ENCODE data around the gene LTA4H.

Gene LTA4H

GRCh38 chr12:95989504-95990123 is 45.8 kb downstream of the LTA4H start:
- Histone ChIP-seq H3K4me1 (ENCODE audit: control insufficient read depth, insufficient read depth, low read length) (peaks cover 3% of the 10 kb centered on the region; the same call in 1 of the 2 replicates), H3K27ac (ENCODE audit: low read length) (no peak overlapping the region), H3K36me3 (ENCODE audit: control insufficient read depth, insufficient read depth, low read length) (no peaks in the 10 kb centered on the region), H3K27me3 (ENCODE audit: control insufficient read depth, insufficient read depth, low read length) (no peaks in the 10 kb centered on the region), H3K4me3 (ENCODE audit: low read length) (no peak overlapping the region), H3K9me3 (ENCODE audit: control insufficient read depth, insufficient read depth, low read length) (no peaks in the 10 kb centered on the region)
- no CpG with 5 or more reads among the region's 4 CpGs for WGBS (ENCODE audit: insufficient coverage, insufficient read length)
- no peak for DNase-seq (ENCODE audit: low read depth, low spot score)

GRCh38 chr12:95988506-95989275 is 46.7 kb downstream of the LTA4H start:
- no peaks in the 10 kb centered on the region for H3K9me3 ChIP-seq (ENCODE audit: control insufficient read depth, insufficient read depth, low read length)
- no peak overlapping the region for H3K4me3 ChIP-seq (ENCODE audit: low read length)
- H3K4me1 ChIP-seq (ENCODE audit: control insufficient read depth, insufficient read depth, low read length), result peaks cover 3% of the 10 kb centered on the region; the same call in 1 of the 2 replicates
- no CpG with 5 or more reads among the region's 11 CpGs for WGBS (ENCODE audit: insufficient coverage, insufficient read length)
- no peak overlapping the region for H3K27ac ChIP-seq (ENCODE audit: low read length)
- DNase-seq (ENCODE audit: low read depth, low spot score), result no peak
- H3K36me3 ChIP-seq (ENCODE audit: control insufficient read depth, insufficient read depth, low read length), result no peaks in the 10 kb centered on the region
- H3K27me3 ChIP-seq (ENCODE audit: control insufficient read depth, insufficient read depth, low read length), result no peaks in the 10 kb centered on the region

- DNase-seq (ENCODE audit: low read depth, low spot score), result no peak
- Histone ChIP-seq H3K9me3 (ENCODE audit: control insufficient read depth, insufficient read depth, low read length) (no peaks in the 10 kb centered on the region), H3K36me3 (ENCODE audit: control insufficient read depth, insufficient read depth, low read length) (no peaks in the 10 kb centered on the region), H3K27ac (ENCODE audit: low read length) (no peak overlapping the region), H3K27me3 (ENCODE audit: control insufficient read depth, insufficient read depth, low read length) (no peaks in the 10 kb centered on the region), H3K4me1 (ENCODE audit: control insufficient read depth, insufficient read depth, low read length) (peaks cover 3% of the 10 kb centered on the region; the same call in 1 of the 2 replicates), H3K4me3 (ENCODE audit: low read length) (no peak overlapping the region)
- WGBS (ENCODE audit: insufficient coverage, insufficient read length), result no CpG with 5 or more reads among the region's 14 CpGs
These were observed 48.5 kb downstream of the LTA4H start for GRCh38 chr12:95986635-95987570.

GRCh38 chr12:95984682-95985081 is 50.7 kb downstream of the LTA4H start:
- Histone ChIP-seq H3K27me3 (ENCODE audit: control insufficient read depth, insufficient read depth, low read length) (no peaks in the 10 kb centered on the region), H3K27ac (ENCODE audit: low read length) (no peak overlapping the region), H3K4me1 (ENCODE audit: control insufficient read depth, insufficient read depth, low read length) (0 out of 2 replicates have a peak, but pooled peaks cover 1% of the 10 kb centered on the region), H3K4me3 (ENCODE audit: low read length) (no peak overlapping the region), H3K9me3 (ENCODE audit: control insufficient read depth, insufficient read depth, low read length) (no peaks in the 10 kb centered on the region), H3K36me3 (ENCODE audit: control insufficient read depth, insufficient read depth, low read length) (no peaks in the 10 kb centered on the region)
- DNase-seq (ENCODE audit: low read depth, low spot score), result no peak
- no CpG with 5 or more reads among the region's 1 CpG for WGBS (ENCODE audit: insufficient coverage, insufficient read length)

- Histone ChIP-seq H3K36me3 (ENCODE audit: control insufficient read depth, insufficient read depth, low read length) (no peaks in the 10 kb centered on the region), H3K4me1 (ENCODE audit: control insufficient read depth, insufficient read depth, low read length) (0 out of 2 replicates have a peak, but pooled peaks cover 1% of the 10 kb centered on the region), H3K27me3 (ENCODE audit: control insufficient read depth, insufficient read depth, low read length) (no peaks in the 10 kb centered on the region), H3K27ac (ENCODE audit: low read length) (no peak overlapping the region), H3K4me3 (ENCODE audit: low read length) (no peak overlapping the region), H3K9me3 (ENCODE audit: control insufficient read depth, insufficient read depth, low read length) (no peaks in the 10 kb centered on the region)
- DNase-seq (ENCODE audit: low read depth, low spot score), result no peak
- WGBS (ENCODE audit: insufficient coverage, insufficient read length), result no CpG with 5 or more reads among the region's 1 CpG
These were observed 52.8 kb downstream of the LTA4H start for GRCh38 chr12:95982602-95983001.

- Histone ChIP-seq H3K27ac (ENCODE audit: low read length) (no peak overlapping the region), H3K27me3 (ENCODE audit: control insufficient read depth, insufficient read depth, low read length) (no peaks in the 10 kb centered on the region), H3K4me1 (ENCODE audit: control insufficient read depth, insufficient read depth, low read length) (0 out of 2 replicates have a peak, but pooled peaks cover 1% of the 10 kb centered on the region), H3K36me3 (ENCODE audit: control insufficient read depth, insufficient read depth, low read length) (no peaks in the 10 kb centered on the region), H3K9me3 (ENCODE audit: control insufficient read depth, insufficient read depth, low read length) (no peaks in the 10 kb centered on the region), H3K4me3 (ENCODE audit: low read length) (no peak overlapping the region)
- no CpG with 5 or more reads among the region's 5 CpGs for WGBS (ENCODE audit: insufficient coverage, insufficient read length)
- DNase-seq (ENCODE audit: low read depth, low spot score), result no peak
These were observed 55.0 kb downstream of the LTA4H start for GRCh38 chr12:95980437-95980836.

GRCh38 chr12:95978774-95979173 is 56.6 kb downstream of the LTA4H start:
- 0 out of 2 replicates have a peak, but pooled peaks cover 1% of the 10 kb centered on the region for H3K4me1 ChIP-seq (ENCODE audit: control insufficient read depth, insufficient read depth, low read length)
- no peaks in the 10 kb centered on the region for H3K9me3 ChIP-seq (ENCODE audit: control insufficient read depth, insufficient read depth, low read length)
- no peak for DNase-seq (ENCODE audit: low read depth, low spot score)
- H3K4me3 ChIP-seq (ENCODE audit: low read length), result no peak overlapping the region
- H3K36me3 ChIP-seq (ENCODE audit: control insufficient read depth, insufficient read depth, low read length), result no peaks in the 10 kb centered on the region
- H3K27me3 ChIP-seq (ENCODE audit: control insufficient read depth, insufficient read depth, low read length), result no peaks in the 10 kb centered on the region
- no peak overlapping the region for H3K27ac ChIP-seq (ENCODE audit: low read length)
- WGBS (ENCODE audit: insufficient coverage, insufficient read length), result no CpG with 5 or more reads among the region's 3 CpGs

DNA sequence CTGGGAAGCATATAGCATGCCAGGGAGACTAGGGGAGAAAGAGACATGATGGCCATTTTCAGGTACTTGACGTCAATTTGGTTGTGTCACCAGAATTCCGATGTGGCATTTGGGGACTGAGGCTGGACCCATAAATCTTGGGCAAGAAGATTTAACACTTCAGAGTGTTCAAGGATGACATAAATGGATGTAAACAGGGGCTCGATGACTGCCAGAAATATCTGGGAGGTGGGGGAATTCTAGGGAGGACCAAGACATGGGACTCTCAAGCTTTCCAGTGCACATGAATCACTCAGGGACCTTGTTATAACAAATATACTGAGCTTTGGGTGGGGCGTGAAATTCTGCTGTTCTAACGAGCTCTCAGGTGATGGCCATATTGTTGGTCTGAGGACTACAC is 57.0 kb downstream of the LTA4H start:
- WGBS (ENCODE audit: insufficient coverage, insufficient read length), result no CpG with 5 or more reads among the region's 5 CpGs
- Histone ChIP-seq H3K27ac (ENCODE audit: low read length) (no peak overlapping the region), H3K9me3 (ENCODE audit: control insufficient read depth, insufficient read depth, low read length) (no peaks in the 10 kb centered on the region), H3K4me1 (ENCODE audit: control insufficient read depth, insufficient read depth, low read length) (0 out of 2 replicates have a peak, but pooled peaks cover 1% of the 10 kb centered on the region), H3K27me3 (ENCODE audit: control insufficient read depth, insufficient read depth, low read length) (no peaks in the 10 kb centered on the region), H3K36me3 (ENCODE audit: control insufficient read depth, insufficient read depth, low read length) (no peaks in the 10 kb centered on the region), H3K4me3 (ENCODE audit: low read length) (no peak overlapping the region)
- no peak for DNase-seq (ENCODE audit: low read depth, low spot score)

GRCh38 chr12:95977764-95978305 is 57.6 kb downstream of the LTA4H start:
- Histone ChIP-seq H3K36me3 (ENCODE audit: control insufficient read depth, insufficient read depth, low read length) (no peaks in the 10 kb centered on the region), H3K9me3 (ENCODE audit: control insufficient read depth, insufficient read depth, low read length) (no peaks in the 10 kb centered on the region), H3K4me3 (ENCODE audit: low read length) (no peak overlapping the region), H3K27ac (ENCODE audit: low read length) (no peak overlapping the region), H3K4me1 (ENCODE audit: control insufficient read depth, insufficient read depth, low read length) (0 out of 2 replicates have a peak, but pooled peaks cover 1% of the 10 kb centered on the region), H3K27me3 (ENCODE audit: control insufficient read depth, insufficient read depth, low read length) (no peaks in the 10 kb centered on the region)
- DNase-seq (ENCODE audit: low read depth, low spot score), result no peak
- no CpG with 5 or more reads among the region's 11 CpGs for WGBS (ENCODE audit: insufficient coverage, insufficient read length)

- H3K9me3 ChIP-seq (ENCODE audit: control insufficient read depth, insufficient read depth, low read length), result no peaks in the 10 kb centered on the region
- H3K4me1 ChIP-seq (ENCODE audit: control insufficient read depth, insufficient read depth, low read length), result 0 out of 2 replicates have a peak, but pooled peaks cover 1% of the 10 kb centered on the region
- WGBS (ENCODE audit: insufficient coverage, insufficient read length), result no CpG with 5 or more reads among the region's 8 CpGs
- no peak overlapping the region for H3K27ac ChIP-seq (ENCODE audit: low read length)
- H3K36me3 ChIP-seq (ENCODE audit: control insufficient read depth, insufficient read depth, low read length), result no peaks in the 10 kb centered on the region
- no peak overlapping the region for H3K4me3 ChIP-seq (ENCODE audit: low read length)
- no peak for DNase-seq (ENCODE audit: low read depth, low spot score)
- no peaks in the 10 kb centered on the region for H3K27me3 ChIP-seq (ENCODE audit: control insufficient read depth, insufficient read depth, low read length)
These were observed 59.0 kb downstream of the LTA4H start for GRCh38 chr12:95976416-95976832.

Data from iPS DF 6.9 (cell line).